GM19043 (cell line): Measurements from ENCODE around the gene FTO.

ENCODE experiments used
- ATAC-seq: cut with Tn5 transposase; IDR thresholded peaks from one replicate; pipeline ENCODE4 v1.9.1; 2021; ENCODE audit warnings: low read depth; ENCODE audit not compliant: unreplicated experiment

Gene FTO

DNA sequence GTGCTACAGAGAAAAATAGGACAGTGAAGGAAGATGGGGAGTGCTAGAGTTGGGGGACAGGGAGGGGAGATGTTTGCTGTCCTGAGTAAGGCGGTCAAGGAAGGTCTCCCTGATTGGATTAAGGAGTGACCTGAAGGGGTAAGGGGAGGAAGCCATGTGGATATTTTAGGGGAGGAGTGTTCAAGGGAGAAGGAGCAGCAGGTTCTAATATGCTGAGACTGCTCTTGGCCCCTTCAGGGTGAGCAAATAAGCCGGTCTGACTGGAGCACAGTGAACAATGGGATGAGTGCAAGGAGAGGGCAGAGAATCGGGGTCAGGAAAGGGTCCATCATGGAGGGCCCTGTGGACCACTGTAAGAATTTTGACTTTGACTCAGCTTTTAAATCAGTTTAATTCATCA, 393.8 kb downstream of the FTO start:
- ATAC-seq: no peak

- no peak for ATAC-seq
Measured at GRCh38 chr16:54098247-54098646, 394.3 kb downstream of the FTO start.

DNA sequence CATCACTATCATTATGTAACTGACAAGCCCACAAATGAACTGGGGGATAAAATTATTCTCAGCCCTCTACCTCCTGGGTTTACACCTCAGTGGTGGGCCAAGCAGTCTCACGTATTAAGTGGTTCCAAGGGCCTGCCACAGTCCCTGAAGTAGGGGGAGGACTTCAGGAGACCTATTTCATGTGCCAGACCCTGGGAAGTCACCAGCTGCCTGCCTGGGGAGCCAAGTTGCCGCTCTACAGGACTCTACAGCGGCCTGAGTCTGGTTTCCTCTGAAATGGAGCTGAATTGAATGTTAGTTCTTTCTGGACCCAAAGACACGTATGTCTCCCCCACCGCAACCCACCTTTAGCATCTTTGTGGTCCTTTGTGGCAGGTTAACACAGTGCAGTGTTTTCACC, 395.7 kb downstream of the FTO start:
- no peak for ATAC-seq

GRCh38 chr16:54102888-54103866, 399.2 kb downstream of the FTO start:
- no peak for ATAC-seq

DNA sequence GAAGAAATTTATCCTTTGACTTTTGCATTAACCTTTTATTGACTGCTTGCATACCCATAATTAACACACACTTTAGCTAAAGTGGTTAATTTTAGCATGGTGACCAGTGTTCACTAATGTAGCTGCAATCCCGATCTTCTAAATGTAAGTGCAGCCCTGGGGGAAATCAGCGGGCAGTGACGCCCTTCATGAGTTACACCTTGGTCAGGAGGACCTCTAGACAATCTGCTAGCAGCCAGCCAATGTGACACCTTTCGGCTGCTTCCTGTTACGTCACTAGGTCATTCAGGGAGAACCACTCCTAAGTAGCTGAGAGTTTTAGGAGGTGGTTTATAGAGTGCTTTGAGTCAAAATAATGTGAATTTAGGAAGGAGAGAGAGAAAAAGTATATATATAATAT, 402.1 kb downstream of the FTO start:
- no peak for ATAC-seq

- no peak for ATAC-seq
Measured at GRCh38 chr16:54107583-54108202, 403.7 kb downstream of the FTO start.

GRCh38 chr16:54110016-54110981, 406.3 kb downstream of the FTO start:
- ATAC-seq: no peak

DNA sequence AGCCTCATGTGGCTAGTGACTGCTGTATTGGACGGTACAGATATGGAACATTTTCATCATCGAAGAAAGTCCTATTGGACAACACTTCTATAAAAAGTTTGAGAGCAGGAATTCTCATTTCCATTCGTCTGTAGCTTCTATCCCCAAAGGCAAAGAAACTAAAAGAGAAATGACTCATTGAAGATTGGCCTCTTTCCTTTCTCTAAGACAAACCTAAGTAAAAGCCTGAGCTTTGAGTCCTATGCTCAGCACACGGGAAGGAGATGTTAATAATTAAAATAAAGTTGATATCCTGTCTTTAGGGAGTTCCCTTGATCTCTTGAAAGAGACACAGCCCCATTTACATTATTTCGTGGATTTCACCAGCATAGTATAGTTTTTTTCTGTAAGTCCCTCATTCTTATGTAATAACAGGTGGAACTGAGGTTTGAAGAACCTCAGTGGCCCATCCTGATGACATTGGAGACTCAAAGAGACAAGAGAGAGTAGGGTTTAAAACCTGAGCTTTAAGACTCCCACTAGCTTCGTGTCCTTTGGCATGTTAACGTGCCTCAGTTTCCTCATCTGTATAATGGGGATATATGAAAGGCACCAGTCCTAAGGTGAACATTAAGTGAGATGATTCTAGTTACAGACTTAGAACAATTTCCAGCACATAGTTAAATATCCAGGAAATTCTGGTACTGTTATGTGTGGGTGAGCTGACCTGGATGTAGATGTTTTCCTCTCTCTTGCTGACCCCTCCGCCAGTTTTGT, 408.7 kb downstream of the FTO start:
- no peak for ATAC-seq

DNA sequence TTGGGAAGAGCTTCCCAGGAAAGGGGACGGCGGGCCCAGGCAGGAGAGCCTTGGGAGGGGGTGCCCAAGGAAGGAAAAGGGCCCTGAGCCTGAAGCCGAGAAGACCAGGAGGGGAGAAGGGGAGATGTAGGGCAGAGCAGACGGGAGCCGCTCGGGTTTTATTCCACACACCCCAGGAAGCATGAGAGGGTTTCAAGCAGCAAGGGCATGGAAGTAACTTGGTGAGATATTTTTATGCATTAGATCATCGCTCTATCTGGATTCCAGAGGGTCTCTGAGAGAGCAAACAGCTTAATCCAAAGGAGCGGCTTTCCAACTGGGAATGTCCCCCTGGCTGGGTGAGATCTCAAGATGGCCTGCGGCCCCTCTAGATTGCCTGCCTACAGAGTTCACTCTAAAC, 411.6 kb downstream of the FTO start:
- no peak for ATAC-seq

- ATAC-seq: no peak
Measured at GRCh38 chr16:54116124-54116655, 412.2 kb downstream of the FTO start.

- no peak for ATAC-seq
Measured at GRCh38 chr16:54118846-54119245, 414.9 kb downstream of the FTO start.

GRCh38 chr16:54120846-54121480, 417.0 kb downstream of the FTO start:
- ATAC-seq: no peak

- ATAC-seq: no peak
Measured at GRCh38 chr16:54121539-54122295, 417.8 kb downstream of the FTO start.

DNA sequence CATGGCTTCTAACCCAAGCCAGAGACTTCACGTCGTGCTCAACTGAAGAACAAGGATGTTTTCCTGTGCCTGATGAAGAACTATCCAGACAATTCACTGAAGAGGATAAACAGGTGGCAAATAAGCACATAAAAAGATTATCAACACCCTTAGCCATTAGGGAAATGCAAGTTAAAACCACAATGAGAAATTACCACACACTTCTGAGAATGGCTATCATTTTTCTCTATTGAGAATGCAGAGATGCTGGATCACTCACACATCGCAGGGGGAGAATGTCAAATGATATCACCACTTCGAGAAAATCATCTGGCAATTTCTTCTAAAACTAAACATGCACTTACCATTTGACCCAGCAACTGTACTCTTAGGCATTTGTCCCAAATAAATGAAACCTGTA, 419.8 kb downstream of the FTO start:
- ATAC-seq: no peak

- no peak for ATAC-seq
Measured at GRCh38 chr16:54125751-54126655, 422.0 kb downstream of the FTO start.

GRCh38 chr16:54126907-54127306, 423.0 kb downstream of the FTO start:
- no peak for ATAC-seq

- ATAC-seq: no peak
Measured at GRCh38 chr16:54128629-54129234, 424.8 kb downstream of the FTO start.
